ENCODE measurements around the gene ZNF354C.
"Not testable (repeated sequence)": the region's sequence is repeated elsewhere in the genome, so short reads cannot be mapped to it uniquely, and the experiment has no call there.

ZNF354C gene

DNA sequence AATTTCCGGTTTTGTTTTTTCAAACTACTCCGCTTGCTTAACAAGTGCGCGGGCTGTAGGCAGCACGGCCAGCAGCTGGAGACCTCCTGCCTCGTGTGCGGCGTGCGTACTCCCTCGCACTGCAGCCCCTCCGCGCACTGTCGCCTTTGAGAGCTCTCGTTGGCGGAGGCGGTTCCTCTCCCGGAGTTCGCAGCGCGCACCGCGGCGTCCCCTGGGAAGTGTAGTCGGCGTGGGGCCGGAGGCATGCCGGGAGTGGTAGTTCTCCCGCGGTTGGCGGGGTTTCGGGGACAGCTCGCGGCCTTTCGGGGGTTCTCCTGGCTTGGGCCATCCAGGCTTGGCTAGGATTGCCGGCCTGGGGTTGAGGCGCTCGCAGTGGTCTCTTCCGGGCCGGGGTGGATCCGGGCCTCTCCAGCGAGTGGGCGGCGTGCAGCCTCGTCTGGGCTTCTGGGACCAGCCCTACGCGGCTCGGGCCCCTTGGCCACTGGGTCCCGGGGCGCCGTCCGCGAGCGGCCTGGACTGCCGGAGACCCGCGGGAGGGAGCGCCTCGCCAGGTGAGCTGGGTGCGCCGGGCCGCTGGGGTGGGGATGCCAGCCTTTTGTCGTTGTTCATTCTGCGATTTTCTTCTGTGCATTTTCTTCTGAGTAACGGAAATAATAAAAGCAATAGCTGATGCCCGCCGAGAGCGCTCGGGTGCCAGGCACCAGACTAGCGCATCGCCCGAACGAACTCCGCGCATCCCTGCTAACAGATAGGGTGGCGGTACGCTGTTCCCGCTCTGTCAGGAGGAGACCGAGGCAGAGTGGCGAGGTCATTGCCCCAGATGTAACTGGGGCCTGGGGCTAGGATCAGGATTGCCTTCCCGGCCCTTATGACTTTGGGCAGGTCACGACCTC is at the start of gene ZNF354C:
ZNF354C (plus strand) TSS at position 258 of the 893 bp plus-strand sequence. CDS start 1,696 bp downstream, outside the sequence.
- no peak for DNase-seq (ENCODE audit: low spot score)

DNA sequence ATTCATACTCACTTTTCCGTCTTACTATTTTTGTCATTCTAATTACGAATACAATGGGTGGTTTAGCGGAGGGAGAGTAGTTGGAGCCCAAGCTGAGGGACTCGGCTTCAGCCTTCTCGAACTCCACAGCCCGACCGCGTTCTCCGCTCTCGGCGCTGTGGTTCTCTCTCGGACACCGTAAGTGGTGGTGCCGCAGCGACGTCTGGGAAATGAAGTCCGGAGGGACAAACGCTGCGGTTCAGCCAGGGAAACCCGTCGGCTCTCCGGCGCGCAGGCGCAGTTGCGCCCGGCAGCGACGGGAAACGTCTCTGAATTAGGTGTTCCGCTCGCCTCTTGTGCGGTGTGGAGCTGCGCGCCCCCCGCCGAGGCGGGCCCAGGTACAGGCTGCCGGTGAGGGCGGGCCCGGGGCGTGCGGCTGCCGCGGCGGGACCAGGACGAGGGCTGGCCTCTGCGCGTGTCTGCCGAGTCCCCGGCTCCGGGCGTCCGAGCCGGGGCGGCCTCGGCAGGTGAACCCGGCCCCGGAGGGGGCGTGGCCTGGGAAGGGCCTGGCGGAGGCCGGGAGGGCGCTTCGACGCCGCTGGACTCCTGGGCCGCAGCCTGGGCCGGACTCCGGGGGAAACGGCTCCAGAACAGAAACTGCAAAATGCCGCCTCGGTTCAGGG is 36.5 kb upstream of the ZNF354C start, which contains the start of gene ZNF879:
ZNF879 (plus strand) TSS at position 277 of the 662 bp plus-strand sequence. CDS start 1,201 bp downstream, outside the sequence.
- peak; percentile 88 for DNase-seq (ENCODE audit: low spot score)

DNA sequence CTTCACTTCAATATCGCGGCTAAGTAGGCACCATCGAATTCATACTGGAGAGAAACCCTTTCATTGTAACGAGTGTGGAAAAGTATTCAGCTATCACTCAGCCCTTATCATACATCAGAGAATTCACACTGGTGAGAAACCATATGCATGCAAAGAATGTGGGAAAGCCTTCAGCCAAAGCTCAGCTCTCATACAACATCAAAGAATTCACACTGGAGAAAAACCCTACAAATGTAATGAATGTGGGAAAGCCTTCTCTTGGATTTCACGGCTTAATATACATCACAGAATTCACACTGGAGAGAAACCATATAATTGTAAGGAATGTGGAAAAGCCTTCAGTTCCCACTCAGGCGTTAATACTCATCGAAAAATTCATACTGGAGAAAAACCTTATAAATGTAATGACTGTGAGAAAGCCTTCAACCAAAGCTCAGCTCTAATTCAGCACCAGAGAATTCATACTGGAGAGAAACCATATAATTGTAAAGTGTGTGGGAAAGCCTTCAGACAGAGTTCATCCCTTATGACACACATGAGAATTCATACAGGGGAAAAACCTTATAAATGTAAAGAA is 27.1 kb upstream of the ZNF354C start:
- DNase-seq (ENCODE audit: low spot score) = no peak

- no peak for DNase-seq (ENCODE audit: low spot score)
Measured at GRCh38 chr5:179044765-179045164, 15.4 kb upstream of the ZNF354C start.

- DNase-seq (ENCODE audit: low spot score) = no peak
Measured at GRCh38 chr5:179051784-179052183, 8.4 kb upstream of the ZNF354C start.

GRCh38 chr5:179054036-179054785 is 6.0 kb upstream of the ZNF354C start:
- DNase-seq (ENCODE audit: low spot score) = no peak

DNA sequence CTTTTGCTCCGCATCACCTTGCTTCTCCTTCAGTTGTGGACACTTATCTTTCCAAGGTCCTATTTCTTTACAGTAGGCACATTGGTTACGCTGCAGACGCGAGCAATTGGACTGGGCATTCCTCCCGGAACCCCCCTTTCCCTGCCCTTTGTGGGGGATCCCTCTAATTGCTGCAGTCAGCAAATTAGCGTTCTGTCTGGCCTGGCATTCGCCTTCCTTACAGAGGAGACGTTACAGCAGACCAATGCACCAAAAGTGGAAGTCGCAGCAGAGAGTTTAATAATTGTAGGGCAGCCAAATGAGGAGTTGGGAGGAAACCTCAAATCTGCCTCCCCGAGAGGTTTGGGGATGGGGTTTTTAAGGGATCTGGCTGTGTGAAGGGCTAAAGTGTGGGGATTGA is 5.3 kb upstream of the ZNF354C start:
- no peak for DNase-seq (ENCODE audit: low spot score)

DNA sequence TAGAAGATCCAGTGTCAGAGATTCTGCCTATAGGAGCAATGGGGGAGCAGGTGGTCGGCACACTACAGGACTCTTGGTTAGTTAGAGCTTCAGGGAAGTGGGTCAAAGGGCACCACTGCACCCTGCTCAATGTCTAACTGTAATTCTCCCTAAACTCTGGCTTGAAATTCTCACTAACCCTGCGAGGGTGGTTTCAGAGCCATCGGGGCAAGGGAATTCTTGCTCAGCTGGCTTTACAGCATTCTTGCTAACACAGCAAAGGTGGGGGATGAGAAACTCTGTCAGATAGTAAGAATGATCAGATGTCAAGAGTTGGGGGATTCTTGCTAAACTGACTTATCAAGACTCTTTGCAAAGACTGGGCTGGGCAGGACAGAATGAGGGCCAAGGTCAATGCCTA is 4.7 kb upstream of the ZNF354C start:
- DNase-seq (ENCODE audit: low spot score) = no peak

GRCh38 chr5:179055841-179056240 is 4.3 kb upstream of the ZNF354C start:
- no peak for DNase-seq (ENCODE audit: low spot score)

DNA sequence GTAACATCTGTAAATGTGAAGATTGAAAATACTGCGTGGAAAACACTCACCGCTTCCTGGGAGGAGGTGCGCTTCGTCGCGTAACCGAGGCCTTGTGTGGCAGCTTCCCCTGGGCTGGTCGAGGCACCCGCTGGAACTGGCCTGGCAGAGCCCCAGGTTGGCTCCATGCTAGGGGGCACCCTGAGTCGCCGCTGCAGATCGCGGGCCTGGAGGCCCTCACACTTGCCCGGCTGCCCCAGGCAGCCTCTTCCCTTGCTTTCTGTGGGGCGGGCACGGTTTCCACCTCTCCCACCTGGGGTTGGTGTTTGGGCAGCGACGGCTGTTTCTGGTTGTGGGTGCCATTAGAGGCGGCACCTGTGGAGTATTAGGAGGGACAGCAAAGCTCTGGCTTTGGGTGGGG is 852 bp downstream of the ZNF354C start:
- DNase-seq (ENCODE audit: low spot score) = no peak

DNA sequence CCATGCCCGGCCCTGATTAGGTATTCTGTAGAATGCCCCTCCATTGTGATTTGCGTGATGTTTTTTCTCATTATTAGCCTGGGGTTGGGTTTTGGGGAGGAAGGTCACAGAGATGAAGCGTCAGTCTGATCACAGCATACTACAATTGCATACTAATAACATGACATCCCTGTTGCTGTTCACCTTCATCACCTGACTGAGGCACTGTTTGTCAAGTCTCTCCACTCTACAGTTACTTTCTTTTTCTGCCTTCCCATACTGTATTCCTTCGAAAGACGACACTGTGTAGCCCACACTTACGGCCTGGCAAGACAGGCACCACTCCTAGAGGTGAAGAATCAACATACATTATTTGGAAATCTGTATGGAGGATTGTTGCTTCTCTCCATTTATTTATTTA is 5.5 kb downstream of the ZNF354C start:
- DNase-seq (ENCODE audit: low spot score) = no peak

- DNase-seq (ENCODE audit: low spot score) = no peak
Measured at GRCh38 chr5:179079165-179079987, 19.2 kb downstream of the ZNF354C start.

- DNase-seq (ENCODE audit: low spot score) = no peak
Measured at GRCh38 chr5:179080724-179081123, 20.6 kb downstream of the ZNF354C start.

DNA sequence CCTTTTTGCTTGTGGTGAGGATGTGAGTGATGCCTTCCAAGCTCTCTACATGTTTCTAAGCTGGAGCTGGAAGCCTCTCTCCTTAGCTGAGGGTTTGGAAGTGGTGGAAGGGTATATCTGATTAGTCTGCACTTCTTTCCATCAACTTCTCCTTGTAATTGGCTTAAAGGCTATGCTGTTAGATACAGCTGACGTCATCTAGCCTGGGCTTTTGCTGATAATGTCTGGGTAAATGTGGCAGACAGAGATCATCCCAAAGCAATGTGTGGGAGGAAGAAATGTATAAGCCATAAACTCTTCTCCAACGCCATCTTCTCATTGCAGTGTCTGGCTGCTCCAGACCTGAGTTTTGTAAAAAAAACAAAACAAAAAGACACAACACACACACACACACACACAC is 29.3 kb downstream of the ZNF354C start:
- DNase-seq (ENCODE audit: low spot score) = no peak

- DNase-seq (ENCODE audit: low spot score) = not testable (repeated sequence)
Measured at GRCh38 chr5:179101282-179101681, 41.1 kb downstream of the ZNF354C start.

DNA sequence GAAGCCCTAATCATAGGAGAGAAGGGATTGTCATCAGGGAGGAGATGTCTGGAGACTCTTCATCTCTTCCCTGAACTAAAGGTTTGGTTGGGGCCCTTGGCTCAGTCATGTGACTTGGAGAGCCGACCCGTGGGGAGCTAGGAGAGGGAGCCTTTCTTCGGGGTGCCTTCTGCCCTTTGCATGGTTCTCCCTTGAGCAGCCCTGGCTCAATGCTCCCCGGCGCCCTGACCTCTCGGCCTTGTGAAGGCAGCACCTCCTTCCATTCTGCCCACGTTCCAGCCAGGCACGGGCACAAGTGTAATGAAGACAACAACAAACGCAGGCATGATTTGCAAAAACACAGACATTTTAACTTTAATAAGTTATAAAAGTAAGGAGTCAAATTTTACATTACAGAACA is 50.4 kb downstream of the ZNF354C start:
- DNase-seq (ENCODE audit: low spot score) = no peak

- DNase-seq (ENCODE audit: low spot score) = no peak
Measured at GRCh38 chr5:179111267-179112207, 51.4 kb downstream of the ZNF354C start.

- DNase-seq (ENCODE audit: low spot score) = no peak
Measured at GRCh38 chr5:179112469-179113142, 52.4 kb downstream of the ZNF354C start.

DNA sequence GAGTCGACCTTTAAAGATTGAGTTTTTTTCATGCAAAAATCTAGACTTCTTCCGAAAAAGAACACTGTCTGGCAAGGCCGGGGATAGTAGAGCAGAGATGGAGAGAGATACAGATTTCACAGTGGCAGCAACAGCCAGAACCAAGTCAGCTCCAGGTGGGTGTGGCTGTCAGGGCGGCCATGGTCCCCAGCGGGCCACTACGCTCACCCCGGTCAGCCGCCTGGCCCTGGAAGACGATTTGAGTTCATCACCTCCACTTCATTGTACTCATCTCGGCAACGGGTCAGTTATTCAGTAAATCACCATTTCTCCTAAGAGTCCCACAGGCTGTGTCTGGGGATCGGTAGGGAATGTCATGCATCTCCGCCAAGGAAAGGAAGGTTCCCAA is 53.0 kb downstream of the ZNF354C start:
- DNase-seq (ENCODE audit: low spot score) = no peak
